ENCODE results near the gene APEX1. TPM values are rescaled to one million over a fixed set of nuclear protein-coding genes. Genes with fewer than 3 reads are reported as not detected.

The APEX1 gene
- total RNA-seq, 1 experiment from 2014 or later: 324 TPM

GRCh38 chr14:20501346-20501745 is 46.3 kb downstream of the APEX1 start:
- Mint-ChIP-seq H3K9me3 (peaks cover 11% of the 10 kb centered on the region), H3K36me3 (peaks cover 8% of the 10 kb centered on the region), H3K27me3 (ENCODE audit: low read depth) (peaks cover 5% of the 10 kb centered on the region), H3K4me1 (peaks cover 22% of the 10 kb centered on the region), H3K4me3 (no peak overlapping the region), H3K27ac (no peak overlapping the region)
- POLR2A ChIA-PET: no interaction called here
- CTCF ChIA-PET: no interaction called here
- TF ChIP-seq CDX4 (CRISPR knock-in tag; IDR thresholded peaks at IDR 0.05; ENCODE audit: borderline replicate concordance): no peak
- no peak for TF ChIP-seq AR (CRISPR knock-in tag; IDR thresholded peaks at IDR 0.05)
- TF ChIP-seq ATF3 (CRISPR knock-in tag; conservative IDR thresholded peaks at IDR 0.05): no peak
- no peak for TF ChIP-seq MYBL2 (CRISPR knock-in tag; IDR thresholded peaks at IDR 0.05)
- no peak for TF ChIP-seq JAZF1 (CRISPR knock-in tag; IDR thresholded peaks at IDR 0.05)
- TF ChIP-seq NR3C1 (CRISPR knock-in tag; conservative IDR thresholded peaks at IDR 0.05; ENCODE audit: low read depth): no peak
- TF ChIP-seq ESRRA (CRISPR knock-in tag; IDR thresholded peaks at IDR 0.05; ENCODE audit: borderline replicate concordance): no peak
- TF ChIP-seq ZNF263 (CRISPR knock-in tag; IDR thresholded peaks at IDR 0.05; ENCODE audit: low read depth): no peak
- TF ChIP-seq ZNF396 (CRISPR knock-in tag; IDR thresholded peaks at IDR 0.05; ENCODE audit: borderline replicate concordance): no peak
- DNase-seq (ENCODE audit: low spot score) (no peak), ATAC-seq (no peak)

- H3K4me3 Mint-ChIP-seq: no peak overlapping the region
- peaks cover 15% of the 10 kb centered on the region for H3K4me1 Mint-ChIP-seq
- H3K36me3 Mint-ChIP-seq: peaks cover 8% of the 10 kb centered on the region
- DNase-seq (ENCODE audit: low spot score) (no peak), ATAC-seq (no peak)
- ChIA-PET POLR2A (no interaction called here), CTCF (no interaction called here)
- no peak overlapping the region for H3K27ac Mint-ChIP-seq
- H3K9me3 Mint-ChIP-seq: peaks cover 11% of the 10 kb centered on the region
- peaks cover 5% of the 10 kb centered on the region for H3K27me3 Mint-ChIP-seq (ENCODE audit: low read depth)
- TF ChIP-seq SOX15 (CRISPR knock-in tag; IDR thresholded peaks at IDR 0.05): no peak
- TF ChIP-seq GRHL2 (CRISPR knock-in tag; IDR thresholded peaks at IDR 0.05; ENCODE audit: insufficient replicate concordance, severe bottlenecking): no peak
- TF ChIP-seq ZNF219 (CRISPR knock-in tag; IDR thresholded peaks at IDR 0.05; ENCODE audit: borderline replicate concordance): no peak
- TF ChIP-seq ATF2 (CRISPR knock-in tag; IDR thresholded peaks at IDR 0.05; ENCODE audit: borderline replicate concordance, low read depth): no peak
- TF ChIP-seq ETV6 (CRISPR knock-in tag; IDR thresholded peaks at IDR 0.05): no peak
- TF ChIP-seq E2F5 (CRISPR knock-in tag; IDR thresholded peaks at IDR 0.05): no peak
- TF ChIP-seq AR (CRISPR knock-in tag; IDR thresholded peaks at IDR 0.05): no peak
- TF ChIP-seq ATF6 (CRISPR knock-in tag; IDR thresholded peaks at IDR 0.05): no peak
- TF ChIP-seq ZBTB43 (CRISPR knock-in tag; IDR thresholded peaks at IDR 0.05): no peak
- no peak for TF ChIP-seq ZNF396 (CRISPR knock-in tag; IDR thresholded peaks at IDR 0.05; ENCODE audit: borderline replicate concordance)
- TF ChIP-seq STAT6 (CRISPR knock-in tag; conservative IDR thresholded peaks at IDR 0.05; ENCODE audit: low read depth): no peak
- TF ChIP-seq IRF2 (CRISPR knock-in tag; IDR thresholded peaks at IDR 0.05; ENCODE audit: borderline replicate concordance, low read depth): no peak
Measured at GRCh38 chr14:20503898-20504297, 48.9 kb downstream of the APEX1 start.
